HAP-1 (cell line): ENCODE data around the gene STAT1.

Experiments used
- DNase-seq, 2 experiments: peaks; one replicate each; pipeline ENCODE4 v3.0.0-alpha.2; 2016 to 2020; ENCODE audit warnings: low spot score in 2 of 2
- H3K27me3 ChIP-seq: fragments of 250-450 bp; sonication (Bioruptor Pico); 2 replicates; pipeline ENCODE4 v1.5.1; 2020; ENCODE audit warnings: low read depth, mild to moderate bottlenecking, moderate library complexity
- H3K36me3 ChIP-seq: fragments of 250-450 bp; sonication (Bioruptor Pico); replicated peaks from 2 replicates; pipeline ENCODE4 v1.5.1; 2020; ENCODE audit warnings: mild to moderate bottlenecking
- H3K4me1 ChIP-seq: fragments of 250-450 bp; sonication (Bioruptor Pico); 2 replicates; pipeline ENCODE4 v1.5.1; 2020; ENCODE audit warnings: mild to moderate bottlenecking
- H3K4me3 ChIP-seq: fragments of 250-450 bp; sonication (Bioruptor Pico); 2 replicates; pipeline ENCODE4 v1.5.1; 2020; ENCODE audit warnings: mild to moderate bottlenecking, moderate library complexity
- H3K9me3 ChIP-seq: fragments of 250-450 bp; sonication (Bioruptor Pico); 2 replicates; pipeline ENCODE4 v1.5.1; 2020; ENCODE audit warnings: mild to moderate bottlenecking, moderate library complexity
- in situ Hi-C: fragments of 300-500 bp; cut with MboI; formaldehyde crosslinking; loops from 3 replicates; pipeline ENCODE4 v1.14.3; 2020; ENCODE audit warnings: low sequenced_read_pairs, inconsistent platforms, mixed read lengths

The STAT1 gene

GRCh38 chr2:191023235-191023679 is 9.3 kb upstream of the STAT1 start:
- no peaks in the 10 kb centered on the region for H3K36me3 ChIP-seq
- H3K4me1 ChIP-seq, result peaks cover 12% of the 10 kb centered on the region
- no peaks in the 10 kb centered on the region for H3K9me3 ChIP-seq
- H3K4me3 ChIP-seq, result no peak overlapping the region
- in situ Hi-C loops, result no loop called here
- no peak for DNase-seq
- peaks cover 4% of the 10 kb centered on the region for H3K27me3 ChIP-seq

GRCh38 chr2:191020742-191021381 is 6.9 kb upstream of the STAT1 start:
- in situ Hi-C loops, result no loop called here
- peaks cover 12% of the 10 kb centered on the region for H3K4me1 ChIP-seq
- DNase-seq, result no peak
- no peaks in the 10 kb centered on the region for H3K36me3 ChIP-seq
- H3K9me3 ChIP-seq, result no peaks in the 10 kb centered on the region
- H3K27me3 ChIP-seq, result no peaks in the 10 kb centered on the region
- H3K4me3 ChIP-seq, result peak overlapping the region; percentile 55

DNA sequence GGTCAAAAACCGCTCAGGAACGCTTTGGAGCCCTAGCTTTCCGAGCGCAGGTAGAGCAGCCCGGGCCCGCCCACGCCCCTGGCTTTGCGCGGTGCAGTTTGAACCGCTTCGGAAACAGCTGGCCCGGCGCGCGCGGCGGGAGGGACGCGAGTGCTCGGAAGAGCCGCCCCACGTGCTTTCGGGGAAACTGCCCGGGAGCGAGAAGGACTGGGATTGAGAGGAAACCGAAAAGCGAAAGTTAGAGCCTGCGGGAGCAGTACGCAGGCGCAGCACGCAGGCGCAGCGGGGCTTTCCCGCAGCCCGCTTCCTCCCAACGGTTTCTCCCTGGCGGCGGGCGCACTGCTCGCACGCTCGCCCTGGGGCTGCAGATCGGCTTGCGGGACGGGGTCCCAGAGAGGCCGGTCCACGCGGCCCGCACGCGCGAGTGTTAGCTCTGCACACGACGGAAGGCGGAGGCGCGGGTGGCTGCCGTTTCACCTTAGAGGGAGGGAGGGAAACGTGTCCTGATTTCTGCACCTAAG is 6.3 kb upstream of the STAT1 start:
- H3K4me3 ChIP-seq, result peak overlapping the region; percentile 55
- in situ Hi-C loops, result no loop called here
- peak; percentile 92 to 95 for DNase-seq
- H3K27me3 ChIP-seq, result no peaks in the 10 kb centered on the region
- H3K9me3 ChIP-seq, result no peaks in the 10 kb centered on the region
- H3K4me1 ChIP-seq, result peaks cover 12% of the 10 kb centered on the region
- H3K36me3 ChIP-seq, result no peaks in the 10 kb centered on the region

- Histone ChIP-seq H3K9me3 (no peaks in the 10 kb centered on the region), H3K27me3 (no peaks in the 10 kb centered on the region), H3K4me3 (no peak overlapping the region), H3K4me1 (peaks cover 12% of the 10 kb centered on the region), H3K36me3 (no peaks in the 10 kb centered on the region)
- in situ Hi-C loops, result no loop called here
- DNase-seq, result no peak
Observed at GRCh38 chr2:191019376-191019775, 5.4 kb upstream of the STAT1 start.

DNA sequence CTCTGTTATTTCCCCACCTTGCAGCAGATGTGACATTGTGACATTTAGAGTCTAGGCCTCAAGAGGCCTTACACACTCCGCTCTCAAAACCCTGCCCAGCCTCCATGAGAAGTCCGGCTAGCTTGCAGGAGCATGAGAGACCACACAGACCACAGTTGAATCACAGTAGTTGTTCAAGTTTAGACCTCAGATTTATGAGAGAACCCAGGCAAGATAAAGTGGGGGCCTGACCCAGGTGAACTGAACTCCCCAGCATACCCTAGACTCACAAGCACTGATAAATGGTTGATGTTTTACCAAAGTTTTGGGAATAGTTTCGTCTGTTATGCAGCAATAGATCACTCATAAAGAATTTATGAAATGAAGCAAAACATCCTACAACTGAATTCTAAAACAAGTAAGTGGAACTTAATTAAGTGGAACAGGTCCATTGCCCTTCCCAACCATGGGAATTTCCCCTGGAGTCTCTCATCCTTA is 4.7 kb upstream of the STAT1 start:
- no peak overlapping the region for H3K4me3 ChIP-seq
- in situ Hi-C loops, result no loop called here
- no peak for DNase-seq
- H3K9me3 ChIP-seq, result no peaks in the 10 kb centered on the region
- H3K27me3 ChIP-seq, result no peaks in the 10 kb centered on the region
- H3K36me3 ChIP-seq, result no peaks in the 10 kb centered on the region
- H3K4me1 ChIP-seq, result peaks cover 12% of the 10 kb centered on the region

DNA sequence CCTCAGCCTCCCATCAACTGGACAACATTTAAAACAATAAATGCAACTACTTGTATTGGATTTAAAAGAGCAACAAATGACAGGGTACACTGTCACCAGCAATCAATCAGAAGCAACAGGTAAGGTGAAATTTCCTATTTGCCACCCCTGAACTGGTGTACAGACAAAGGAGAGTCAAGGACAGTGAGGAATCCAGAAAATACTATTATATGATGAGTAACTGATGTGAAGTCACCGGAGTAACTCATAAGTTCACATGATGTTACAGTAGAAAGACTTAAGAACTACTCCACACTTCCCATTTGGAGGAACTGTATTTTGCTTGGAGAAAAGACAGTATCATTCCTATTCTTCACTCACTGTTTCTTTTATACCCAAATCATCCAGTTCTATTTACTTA is 4.1 kb upstream of the STAT1 start:
- H3K36me3 ChIP-seq, result no peaks in the 10 kb centered on the region
- H3K27me3 ChIP-seq, result no peaks in the 10 kb centered on the region
- no peaks in the 10 kb centered on the region for H3K9me3 ChIP-seq
- H3K4me1 ChIP-seq, result peaks cover 14% of the 10 kb centered on the region
- H3K4me3 ChIP-seq, result no peak overlapping the region
- DNase-seq, result no peak
- in situ Hi-C loops, result no loop called here

GRCh38 chr2:191015831-191016230 is 1.9 kb upstream of the STAT1 start:
- in situ Hi-C loops, result no loop called here
- no peak for DNase-seq

DNA sequence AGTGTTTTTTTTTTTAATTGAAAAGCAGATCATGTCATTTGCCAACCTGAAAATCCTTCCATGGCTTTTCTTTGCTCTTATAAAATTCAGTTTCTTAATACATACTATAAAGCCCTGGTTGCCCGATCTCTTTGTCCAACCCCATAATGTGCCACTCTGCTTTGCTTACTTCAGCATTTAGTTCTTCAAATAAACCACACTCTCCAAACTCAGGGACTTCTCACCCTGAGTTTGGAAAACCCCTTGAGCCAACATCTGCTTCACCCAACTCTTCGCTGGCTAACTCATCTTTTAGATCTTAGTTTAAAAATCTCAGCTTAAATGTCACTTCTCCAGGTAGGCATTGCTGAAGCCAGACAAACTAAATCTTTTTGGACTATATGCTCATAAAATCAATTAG is 1.3 kb upstream of the STAT1 start:
- Histone ChIP-seq H3K36me3 (peaks cover 1% of the 10 kb centered on the region; the same call in 1 of the 2 replicates), H3K4me1 (peaks cover 12% of the 10 kb centered on the region), H3K4me3 (no peak overlapping the region), H3K9me3 (no peaks in the 10 kb centered on the region), H3K27me3 (no peaks in the 10 kb centered on the region)
- in situ Hi-C loops, result no loop called here
- DNase-seq, result no peak

More at GRCh38 chr2:191015831-191016230, 1.9 kb upstream of the STAT1 start:
- no peaks in the 10 kb centered on the region for H3K36me3 ChIP-seq
- H3K4me3 ChIP-seq, result no peak overlapping the region
- peaks cover 14% of the 10 kb centered on the region for H3K4me1 ChIP-seq
- no peaks in the 10 kb centered on the region for H3K27me3 ChIP-seq
- no peaks in the 10 kb centered on the region for H3K9me3 ChIP-seq

- Histone ChIP-seq H3K4me1 (peaks cover 8% of the 10 kb centered on the region), H3K9me3 (no peaks in the 10 kb centered on the region), H3K4me3 (peak overlapping the region; percentile 84), H3K27me3 (no peaks in the 10 kb centered on the region), H3K36me3 (peaks cover 5% of the 10 kb centered on the region; the same call in 1 of the 2 replicates)
- no peak for DNase-seq
- in situ Hi-C loops, result no loop called here
Observed at GRCh38 chr2:191014653-191015020, 666 bp upstream of the STAT1 start.

DNA sequence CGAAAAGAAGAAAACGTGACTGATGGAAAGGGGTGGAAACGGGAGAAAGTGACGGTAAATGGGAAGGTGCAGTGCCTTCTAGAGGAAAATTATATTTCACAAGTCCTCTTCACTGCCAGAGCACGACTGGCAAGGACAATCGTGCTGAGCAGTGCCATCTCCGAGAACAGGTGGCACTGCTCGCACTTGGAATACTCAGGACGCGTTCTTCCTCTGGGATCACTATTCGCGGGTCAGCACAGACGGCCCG is 364 bp downstream of the STAT1 start:
- Histone ChIP-seq H3K4me1 (peaks cover 8% of the 10 kb centered on the region), H3K4me3 (peak overlapping the region; percentile 84), H3K36me3 (peaks cover 8% of the 10 kb centered on the region), H3K9me3 (no peaks in the 10 kb centered on the region), H3K27me3 (no peaks in the 10 kb centered on the region)
- in situ Hi-C loops, result no loop called here
- no peak for DNase-seq

DNA sequence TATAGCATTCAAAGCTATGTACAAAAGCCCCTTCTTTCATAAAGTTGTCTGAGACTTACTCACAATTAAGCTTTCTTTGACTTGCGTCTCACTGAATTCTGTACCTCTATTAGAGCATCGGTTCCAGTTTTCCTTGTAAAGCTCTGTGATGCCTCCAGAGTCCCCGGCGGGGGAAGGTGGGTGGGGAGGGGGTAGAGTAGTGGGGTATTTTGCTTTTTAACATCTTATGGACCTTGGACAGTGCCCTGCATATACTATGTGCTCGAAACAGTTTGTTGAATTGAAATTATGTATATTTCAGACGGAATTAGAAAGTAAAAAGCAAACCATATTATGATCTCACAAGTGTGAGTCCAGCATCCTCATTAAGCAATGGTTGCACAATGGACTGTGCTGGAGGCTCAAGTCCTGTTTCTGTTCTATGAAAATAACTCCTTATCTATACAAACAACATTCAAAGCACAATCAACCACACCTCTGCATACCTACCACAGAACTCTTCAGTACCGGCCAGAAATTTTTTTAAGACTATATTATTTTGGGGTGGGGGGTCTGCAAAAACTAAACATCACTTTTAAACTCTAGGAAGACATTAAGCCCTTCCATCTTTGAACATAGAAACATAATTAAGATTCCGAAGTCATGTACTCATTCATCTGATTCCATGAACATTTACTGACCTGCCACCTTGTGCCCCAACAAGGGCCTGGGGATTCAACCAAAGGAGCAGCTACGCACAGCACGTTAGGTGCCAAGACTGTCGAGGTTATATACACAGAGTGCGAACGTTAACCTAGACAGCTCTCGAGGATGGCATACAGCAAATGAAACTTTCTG is 908 bp downstream of the STAT1 start:
- DNase-seq, result no peak
- peaks cover 8% of the 10 kb centered on the region for H3K4me1 ChIP-seq
- peak overlapping the region; percentile 84 for H3K4me3 ChIP-seq
- peaks cover 8% of the 10 kb centered on the region for H3K36me3 ChIP-seq
- no peaks in the 10 kb centered on the region for H3K27me3 ChIP-seq
- in situ Hi-C loops, result no loop called here
- no peaks in the 10 kb centered on the region for H3K9me3 ChIP-seq

- Histone ChIP-seq H3K27me3 (no peaks in the 10 kb centered on the region), H3K4me1 (peaks cover 8% of the 10 kb centered on the region), H3K9me3 (no peaks in the 10 kb centered on the region), H3K36me3 (peaks cover 10% of the 10 kb centered on the region), H3K4me3 (no peak overlapping the region)
- in situ Hi-C loops, result no loop called here
- no peak for DNase-seq
Observed at GRCh38 chr2:191012346-191012745, 1.6 kb downstream of the STAT1 start.

GRCh38 chr2:191010887-191011885 is 2.8 kb downstream of the STAT1 start:
- in situ Hi-C loops, result no loop called here
- peaks cover 8% of the 10 kb centered on the region for H3K4me1 ChIP-seq
- H3K4me3 ChIP-seq, result no peak overlapping the region
- no peaks in the 10 kb centered on the region for H3K9me3 ChIP-seq
- no peak for DNase-seq
- H3K36me3 ChIP-seq, result peaks cover 19% of the 10 kb centered on the region
- H3K27me3 ChIP-seq, result no peaks in the 10 kb centered on the region
